GM18511 (cell line): ENCODE results near the gene SLC41A2.
"Not testable (repeated sequence)": the region's sequence is repeated elsewhere in the genome, so short reads cannot be mapped to it uniquely, and the experiment has no call there.

Experiments used
- ATAC-seq: cut with Tn5 transposase; IDR thresholded peaks from one replicate; pipeline ENCODE4 v1.9.1; 2021; ENCODE audit warnings: mild to moderate bottlenecking, moderate library complexity; ENCODE audit not compliant: unreplicated experiment

Gene SLC41A2

DNA sequence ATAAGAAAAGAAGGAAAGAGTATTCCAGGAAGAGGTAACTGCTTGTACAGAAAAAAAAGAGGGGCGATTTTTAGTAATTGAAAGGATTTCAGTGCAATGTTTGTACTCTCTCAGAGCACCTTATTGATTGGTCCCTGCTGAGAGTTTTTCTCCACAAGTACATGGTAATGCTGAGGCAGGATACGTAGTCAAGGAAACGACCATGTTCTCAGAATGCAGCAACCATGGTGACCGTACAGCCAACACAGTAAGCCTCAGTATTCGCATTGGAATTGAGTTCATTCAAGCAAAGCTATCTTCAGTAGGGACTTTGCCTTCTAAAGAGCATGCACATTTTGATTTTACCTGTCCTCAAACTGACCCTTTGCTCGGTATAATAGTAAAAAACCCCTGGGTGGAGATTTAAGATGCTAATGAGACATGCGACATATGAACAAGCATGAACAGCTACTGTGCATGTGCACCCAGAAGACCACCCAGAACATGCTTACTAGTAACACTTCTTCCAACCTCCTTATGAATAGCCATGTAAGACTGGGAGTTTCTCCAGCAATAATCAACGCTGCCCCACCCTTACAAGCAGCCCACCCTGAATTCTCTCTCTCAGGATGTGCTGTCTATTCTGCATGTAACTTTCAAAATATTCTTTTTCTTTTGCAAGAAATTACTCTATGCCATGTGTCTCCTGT is 6.2 kb upstream of the SLC41A2 start:
- ATAC-seq, result no peak

DNA sequence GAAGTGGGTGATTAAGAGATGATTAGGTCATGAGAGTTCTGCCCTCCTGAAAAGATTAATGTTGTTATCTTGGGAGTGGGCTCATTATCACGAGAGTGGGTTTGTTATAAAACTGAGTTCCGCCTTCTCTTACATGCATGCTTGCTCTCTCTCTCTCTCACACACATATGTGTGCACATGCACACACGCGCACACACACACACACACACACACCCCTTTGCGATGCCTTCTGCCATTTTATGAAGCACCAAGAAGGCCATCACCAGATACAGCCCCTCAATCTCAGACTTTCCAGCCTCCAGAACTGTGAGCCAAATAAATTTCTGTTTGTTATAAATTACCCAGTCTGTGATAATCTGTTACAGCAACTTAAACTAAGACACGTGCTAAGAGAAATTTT is 5.7 kb upstream of the SLC41A2 start:
- ATAC-seq, result no peak

DNA sequence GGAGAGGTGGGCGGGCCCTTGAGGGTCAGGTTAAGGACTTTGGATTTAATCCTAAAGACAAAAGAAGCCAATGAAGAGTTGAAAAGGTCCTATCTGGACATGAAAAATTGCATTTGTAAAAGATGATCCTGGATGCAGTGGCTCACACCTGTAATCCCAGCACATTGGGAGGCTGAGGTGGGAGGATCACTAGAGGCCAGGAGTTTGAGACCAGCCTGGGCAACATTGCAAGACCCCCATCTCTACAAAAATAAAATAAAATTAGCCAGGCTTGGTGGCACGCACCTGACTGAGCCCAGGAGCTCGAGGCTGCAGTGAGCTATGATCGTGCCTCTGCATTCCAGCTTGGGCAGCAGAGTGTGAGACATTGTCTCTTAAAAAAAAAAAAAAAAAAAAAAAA is 2.4 kb upstream of the SLC41A2 start:
- no peak for ATAC-seq

DNA sequence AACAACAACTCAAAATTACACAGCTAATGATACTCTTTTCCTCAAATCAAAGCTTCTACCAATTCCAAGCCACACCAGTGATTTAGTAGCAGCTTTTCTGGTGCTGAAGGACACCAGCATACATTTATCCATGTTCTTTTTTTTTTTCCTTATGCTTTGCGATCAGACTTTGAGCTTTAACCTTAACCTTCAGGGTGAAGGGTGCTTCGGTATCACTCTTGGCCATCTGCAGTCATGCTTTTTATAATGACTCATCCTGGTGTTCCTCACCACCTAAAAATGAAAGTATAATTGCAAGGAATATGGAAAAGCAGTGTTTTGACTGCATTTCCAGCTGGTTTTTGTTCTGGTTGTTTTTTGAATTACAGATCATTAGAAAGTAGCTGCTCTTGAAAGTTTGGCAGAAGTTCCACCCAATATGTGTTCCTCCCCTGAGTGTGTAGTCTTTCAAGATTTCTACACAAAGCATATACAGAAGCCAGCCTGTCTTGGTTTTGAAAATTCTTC is 1.3 kb upstream of the SLC41A2 start:
- ATAC-seq, result no peak

DNA sequence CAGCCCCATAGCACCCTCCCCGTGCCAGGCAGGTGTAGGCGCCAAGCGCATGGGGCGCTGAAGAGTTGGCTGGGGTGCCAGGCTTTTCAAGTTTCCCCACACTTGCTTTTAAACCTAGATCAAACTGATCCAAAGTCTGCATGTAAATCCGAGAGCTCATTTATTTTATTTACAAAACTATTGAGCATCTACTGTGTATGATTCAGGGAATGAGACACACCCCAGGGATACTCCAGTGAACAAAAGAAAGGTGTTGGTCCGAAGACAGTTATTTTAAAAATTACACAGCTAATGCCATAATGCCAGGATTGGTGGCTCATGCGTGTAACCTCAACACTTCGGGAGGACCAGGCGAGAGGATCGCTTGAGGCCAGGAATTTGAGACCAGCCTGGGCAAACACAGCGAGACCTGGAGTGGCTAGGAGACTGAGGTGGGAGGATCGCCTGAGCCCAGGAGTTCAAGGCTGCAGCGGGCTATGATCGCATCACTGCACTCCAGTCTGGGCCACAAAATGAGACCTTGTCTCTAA is 780 bp upstream of the SLC41A2 start:
- no peak for ATAC-seq

DNA sequence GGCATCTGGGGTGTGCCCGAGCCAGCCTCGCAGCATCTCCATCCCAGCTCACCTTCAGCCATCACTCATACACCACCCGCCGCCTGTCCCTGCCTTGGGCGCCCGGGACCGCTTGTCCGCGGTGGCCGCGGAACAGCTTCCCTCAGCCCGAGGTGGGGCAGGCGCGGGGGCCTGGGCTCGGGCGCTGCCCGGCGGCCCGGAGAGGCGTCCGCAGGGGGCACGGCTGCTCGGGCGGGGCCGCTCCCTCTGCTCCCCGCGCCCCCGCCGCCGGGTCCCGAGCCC is 430 bp downstream of the SLC41A2 start:
- peak; percentile 31 for ATAC-seq

DNA sequence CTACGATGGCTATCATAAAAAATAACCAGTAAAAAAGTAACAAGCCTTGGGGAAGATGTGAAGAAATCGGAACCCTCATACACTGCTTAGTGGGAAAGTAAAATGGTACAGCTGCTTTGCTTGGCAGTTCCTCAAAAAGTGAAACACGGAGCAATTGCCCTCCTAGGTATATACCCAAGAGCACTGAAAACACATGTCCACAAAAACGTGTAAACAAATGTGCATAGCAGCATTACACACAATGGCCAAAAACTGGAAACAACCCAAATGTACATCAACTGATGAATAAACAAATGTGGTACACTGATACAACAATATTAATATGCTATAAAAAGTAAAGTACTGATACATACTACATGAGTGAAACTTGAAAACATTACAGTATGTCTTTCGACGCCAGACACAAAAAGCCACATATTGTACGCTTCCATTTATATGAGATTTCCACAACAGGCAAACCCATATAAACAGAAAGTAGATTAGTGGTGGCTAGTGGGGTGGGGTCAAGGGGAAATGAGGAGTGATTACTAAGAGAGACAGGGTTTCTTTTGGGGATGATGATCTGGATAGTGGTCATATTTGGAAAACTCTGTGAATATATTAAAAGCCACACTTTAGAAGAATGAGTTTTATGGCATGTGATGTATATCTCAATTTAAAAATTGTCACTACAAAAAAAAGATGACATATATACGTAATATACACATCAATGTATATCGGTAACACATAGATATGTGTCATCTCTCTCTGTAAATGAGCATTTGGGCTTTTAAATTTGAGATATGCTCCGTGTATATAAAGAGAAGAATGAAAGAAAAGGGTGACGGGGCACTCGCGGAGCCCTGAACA is 996 bp downstream of the SLC41A2 start:
- ATAC-seq, result no peak

DNA sequence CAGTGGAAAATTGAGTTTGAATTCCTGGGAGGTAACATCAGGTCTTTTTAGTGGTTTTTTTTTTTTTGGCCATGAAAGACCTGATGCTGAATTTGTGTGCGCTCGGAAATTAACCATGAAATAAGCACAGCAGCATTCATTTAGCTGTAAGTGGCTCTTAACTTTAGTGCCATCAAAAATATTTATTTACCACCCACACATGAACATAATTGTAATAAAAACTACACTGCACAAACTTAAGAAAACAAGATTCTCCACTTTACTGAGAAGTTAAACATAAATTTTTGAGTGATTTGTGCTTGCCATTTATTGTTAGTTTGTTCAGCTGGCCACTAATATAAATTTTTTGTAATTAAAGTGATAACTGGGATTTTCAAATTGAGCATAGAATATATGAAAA is 2.4 kb downstream of the SLC41A2 start:
- no peak for ATAC-seq

DNA sequence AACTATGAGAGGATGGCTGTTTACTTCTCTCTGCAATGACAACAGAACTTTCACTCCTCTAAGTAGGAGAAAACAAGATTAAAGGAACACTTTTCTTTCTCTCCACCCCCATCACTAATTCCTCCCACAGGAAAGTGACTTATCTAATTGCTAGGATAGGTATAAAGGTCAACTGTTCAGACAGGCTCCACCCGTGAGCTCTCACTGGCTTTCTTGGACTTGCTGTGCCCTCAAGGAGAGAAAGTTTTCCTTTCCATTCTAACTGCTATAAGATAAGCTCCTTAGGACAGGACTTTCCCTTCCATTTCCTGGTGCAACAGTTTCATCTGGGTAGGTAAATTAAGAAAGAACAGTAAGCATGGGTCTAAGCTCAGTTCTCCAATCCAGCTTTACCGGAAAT is 4.8 kb downstream of the SLC41A2 start:
- ATAC-seq, result no peak

DNA sequence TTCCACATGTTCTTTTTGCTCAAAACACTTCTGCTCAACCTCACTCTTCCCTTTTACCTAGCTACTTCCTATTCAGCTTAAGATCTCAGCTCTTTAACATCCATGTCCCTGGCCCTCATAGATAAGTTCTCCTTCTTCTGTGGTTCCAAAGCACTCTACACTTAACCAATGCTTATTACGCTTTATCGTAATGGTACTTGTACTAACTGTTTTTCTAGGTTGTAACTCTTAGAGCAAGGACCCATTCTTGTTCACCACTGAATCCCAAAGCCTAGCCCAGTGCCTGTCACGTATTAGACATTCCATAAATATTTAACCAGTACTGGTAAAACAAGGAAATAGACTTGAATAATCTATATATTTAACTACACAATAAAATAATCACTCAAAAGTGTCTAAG is 5.3 kb downstream of the SLC41A2 start:
- no peak for ATAC-seq

DNA sequence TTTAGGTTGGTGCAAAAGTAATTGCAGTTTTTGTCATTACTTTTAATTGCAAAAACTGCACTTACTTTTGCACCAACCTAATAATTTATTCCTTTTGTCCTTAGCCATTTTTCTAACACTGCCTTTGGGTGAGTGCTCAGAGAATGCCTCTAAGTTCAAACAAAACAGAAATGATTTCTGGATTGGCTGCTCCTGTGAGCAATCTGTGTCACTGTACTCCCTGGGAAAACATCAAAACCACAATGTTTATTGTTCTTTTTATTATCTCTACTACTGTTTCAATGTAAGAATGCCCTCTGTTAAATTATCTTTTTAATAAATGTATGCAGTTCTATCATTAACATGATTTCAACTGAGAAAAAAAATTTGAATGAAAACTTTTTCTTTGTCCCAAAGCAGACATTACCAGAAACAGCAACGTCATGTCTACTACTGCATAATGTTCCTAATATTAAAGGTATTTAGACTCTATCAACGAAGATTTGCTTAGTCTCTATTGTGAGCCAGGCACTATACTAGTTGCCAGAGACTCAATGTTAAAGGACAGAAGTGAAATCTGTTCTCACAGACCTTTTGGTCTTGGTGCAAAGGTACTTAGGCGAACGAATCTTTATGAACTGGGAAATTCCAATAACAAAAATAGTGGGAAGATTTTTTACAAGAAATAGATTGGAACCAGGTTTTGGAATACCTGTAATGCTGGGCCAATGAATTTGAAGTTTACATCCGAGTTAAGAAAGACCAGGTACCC is 6.2 kb downstream of the SLC41A2 start:
- ATAC-seq, result no peak

DNA sequence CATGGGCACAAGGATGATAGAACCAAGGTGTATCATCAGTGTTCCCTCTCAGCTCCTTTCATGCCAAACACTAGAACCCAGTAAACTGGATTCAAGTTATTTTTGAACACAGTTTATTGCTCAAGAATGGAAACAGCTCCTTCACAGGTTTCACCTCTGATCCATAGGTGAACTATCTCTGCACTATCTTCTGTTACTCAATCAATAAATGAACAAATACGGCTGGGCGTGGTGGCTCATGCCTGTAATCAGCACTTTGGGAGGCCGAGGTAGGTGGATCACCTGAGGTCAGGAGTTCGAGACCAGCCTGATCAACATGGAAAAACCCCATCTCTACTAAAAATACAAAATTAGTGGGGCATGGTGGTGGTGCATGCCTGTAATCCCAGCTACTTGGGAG is 9.4 kb downstream of the SLC41A2 start:
- not testable (repeated sequence) for ATAC-seq

DNA sequence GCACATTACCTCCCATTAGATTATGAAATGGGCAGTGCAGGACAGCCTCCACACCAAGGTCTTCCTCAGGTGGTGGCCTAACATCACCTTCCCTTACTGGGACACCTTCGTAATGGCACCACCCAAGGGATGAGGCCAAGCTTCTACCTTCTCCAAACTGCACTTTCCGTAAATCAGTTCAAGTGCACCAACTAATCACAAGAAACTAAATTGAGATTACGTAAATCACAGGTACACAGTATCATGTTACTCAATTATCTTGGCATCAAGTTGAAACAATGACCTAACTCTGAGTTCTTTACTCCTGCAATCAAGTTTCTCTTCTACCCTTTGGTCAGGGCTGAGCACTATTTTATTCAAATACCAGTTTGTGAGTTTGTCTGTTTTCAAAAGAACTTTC is 13.8 kb downstream of the SLC41A2 start:
- ATAC-seq, result no peak

DNA sequence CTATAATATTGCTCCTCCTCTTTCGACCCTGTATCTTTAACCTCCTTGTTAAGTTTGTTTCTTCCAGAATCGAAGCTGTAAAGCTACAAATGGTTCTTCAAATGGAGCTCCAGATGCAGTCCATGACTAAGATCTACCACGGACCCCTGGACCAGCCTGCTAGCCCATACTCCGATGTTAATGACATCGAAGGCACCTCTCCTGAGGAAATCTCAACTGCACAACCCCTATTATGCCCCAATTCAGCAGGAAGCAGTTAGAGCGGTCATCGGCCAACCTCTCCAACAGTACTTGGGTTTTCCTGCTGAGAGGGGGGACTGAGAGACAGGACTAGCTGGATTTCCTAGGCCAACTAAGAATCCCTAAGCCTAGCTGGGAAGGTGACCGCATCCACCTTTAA is 14.7 kb downstream of the SLC41A2 start:
- ATAC-seq, result not testable (repeated sequence)

DNA sequence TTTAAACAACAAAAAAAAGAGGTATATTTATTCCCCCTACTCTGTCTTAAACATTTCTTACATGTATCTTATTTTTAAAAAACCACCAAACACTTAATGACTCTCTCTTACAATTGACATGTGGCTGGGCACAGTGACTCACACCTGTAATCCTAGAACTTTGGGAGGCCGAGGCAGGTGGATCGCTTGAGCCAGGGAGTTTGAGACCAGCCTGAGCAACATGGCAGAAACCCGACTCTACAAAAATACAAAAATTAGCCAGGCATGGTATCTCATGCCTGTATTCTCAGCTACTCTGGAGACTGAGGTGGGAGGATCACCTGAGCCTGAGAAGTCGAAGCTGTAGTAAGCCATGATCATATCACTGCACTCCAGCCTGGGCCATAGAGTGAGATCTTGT is 16.0 kb downstream of the SLC41A2 start:
- ATAC-seq, result no peak

DNA sequence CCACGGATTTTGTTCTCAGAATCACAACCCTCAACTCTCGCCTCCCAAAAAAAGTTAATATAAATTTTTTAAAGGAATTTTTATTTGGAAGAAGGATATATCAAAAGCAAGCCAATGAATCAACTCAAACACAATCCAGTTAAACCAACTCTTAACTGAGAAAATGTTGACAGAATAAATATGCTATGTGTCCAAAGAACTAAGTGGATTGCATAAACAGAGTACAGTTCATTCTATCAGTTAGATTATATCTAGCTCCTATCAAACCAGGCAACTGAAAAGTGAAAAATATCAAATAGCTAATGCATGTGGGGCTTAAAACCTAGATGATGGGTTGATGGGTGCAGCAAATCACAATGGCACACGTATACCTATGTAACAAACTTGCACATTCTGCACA is 16.6 kb downstream of the SLC41A2 start:
- no peak for ATAC-seq

DNA sequence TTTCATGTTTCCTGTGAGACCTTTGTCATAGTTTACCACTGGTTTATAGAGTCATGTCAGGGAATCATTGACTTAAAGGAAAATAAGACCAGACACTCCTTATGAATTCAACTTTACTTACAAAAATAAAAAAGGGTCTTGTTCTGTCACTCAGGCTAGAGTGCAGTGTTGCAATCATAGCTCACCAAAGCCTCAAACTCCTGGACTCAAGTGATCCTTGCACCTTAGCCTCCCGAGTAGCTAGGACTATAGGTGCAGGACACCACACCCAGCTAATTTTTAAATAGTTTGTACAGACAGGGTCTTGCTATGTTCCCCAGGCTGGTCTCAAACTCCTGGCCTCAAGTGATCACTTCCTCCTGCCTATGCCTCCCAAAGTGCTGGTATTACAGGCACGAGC is 19.0 kb downstream of the SLC41A2 start:
- ATAC-seq, result no peak

DNA sequence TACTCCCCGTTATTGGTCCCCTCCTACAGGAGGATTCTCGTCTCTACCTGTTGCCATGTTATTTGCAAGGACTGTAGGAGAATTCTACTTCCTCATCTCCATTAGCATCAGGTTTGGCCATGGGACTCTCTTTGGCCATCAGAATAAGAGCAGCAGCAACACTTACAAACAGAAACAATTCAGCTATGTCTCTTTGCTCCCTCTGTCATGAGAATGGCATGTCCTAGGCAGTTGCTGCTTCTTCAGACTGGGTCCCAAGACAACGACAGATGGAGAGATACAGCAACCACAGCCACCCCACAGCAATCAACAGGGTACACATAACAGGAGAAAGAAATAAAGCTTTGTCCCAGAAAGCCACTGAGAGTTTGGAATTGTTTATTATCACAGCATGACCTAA is 19.7 kb downstream of the SLC41A2 start:
- ATAC-seq, result no peak

DNA sequence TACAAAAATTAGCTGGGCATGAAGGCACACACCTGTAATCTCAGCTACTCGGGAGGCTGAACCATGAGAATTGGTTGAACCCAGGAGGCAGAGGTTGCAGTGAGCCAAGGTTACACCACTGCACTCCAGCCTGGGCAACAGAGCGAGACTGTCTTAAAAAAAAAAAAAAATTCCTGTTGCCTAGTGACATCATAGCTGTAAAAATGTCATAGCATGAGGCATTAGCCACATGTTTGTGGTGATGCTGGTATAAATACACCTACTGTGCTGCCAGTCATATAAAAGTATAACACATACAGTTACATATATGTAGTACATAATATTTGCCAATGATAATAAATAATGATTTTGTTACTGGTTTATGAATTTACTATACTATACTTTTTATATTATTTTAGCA is 22.2 kb downstream of the SLC41A2 start:
- no peak for ATAC-seq

DNA sequence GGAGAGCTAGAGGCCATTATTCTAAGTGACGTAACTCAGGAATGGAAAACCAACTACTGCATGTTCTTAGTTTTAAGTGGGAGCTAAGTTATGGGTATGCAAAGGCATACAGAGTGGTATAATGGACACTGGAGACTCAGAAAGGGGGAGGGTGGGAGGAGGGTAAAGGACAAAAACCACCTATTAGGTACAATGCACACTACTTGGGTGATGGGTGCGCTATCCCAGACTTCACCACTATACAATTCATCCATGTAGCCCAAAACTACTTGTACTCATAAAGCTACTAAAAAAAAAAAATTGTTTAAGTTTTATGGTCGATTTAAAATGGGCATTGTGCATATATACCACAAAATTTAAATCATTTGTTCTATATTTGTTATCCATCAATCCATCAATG is 24.3 kb downstream of the SLC41A2 start:
- ATAC-seq, result no peak

DNA sequence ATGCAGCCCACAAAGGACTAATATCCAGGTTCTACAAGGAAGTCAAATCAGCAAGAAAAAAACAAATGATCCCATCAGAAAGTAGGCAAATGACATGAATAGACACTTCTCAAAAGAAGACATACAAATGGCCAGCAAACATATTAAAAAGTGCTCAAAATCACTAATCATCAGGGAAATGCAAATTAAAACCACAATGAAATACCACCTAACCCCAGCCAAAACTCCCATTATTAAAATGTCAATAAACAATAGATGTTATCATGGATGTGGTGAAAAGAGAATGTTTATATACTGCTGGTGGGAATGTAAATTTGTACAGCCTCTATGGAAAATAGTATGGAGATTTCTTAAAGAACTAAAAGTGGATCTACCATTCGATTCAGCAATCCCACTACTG is 25.0 kb downstream of the SLC41A2 start:
- no peak for ATAC-seq
